Activated CD4-positive, CD25-positive, alpha-beta regulatory T cell (primary cell): Measurements from ENCODE around the gene ZC2HC1B.
"Not testable (repeated sequence)": the region's sequence is repeated elsewhere in the genome, so short reads cannot be mapped to it uniquely, and the experiment has no call there.

ENCODE experiments used
- DNase-seq, 4 experiments: peaks; one replicate each; lab custom pipeline; 2025; lab: John Stamatoyannopoulos, UW

ZC2HC1B gene

DNA sequence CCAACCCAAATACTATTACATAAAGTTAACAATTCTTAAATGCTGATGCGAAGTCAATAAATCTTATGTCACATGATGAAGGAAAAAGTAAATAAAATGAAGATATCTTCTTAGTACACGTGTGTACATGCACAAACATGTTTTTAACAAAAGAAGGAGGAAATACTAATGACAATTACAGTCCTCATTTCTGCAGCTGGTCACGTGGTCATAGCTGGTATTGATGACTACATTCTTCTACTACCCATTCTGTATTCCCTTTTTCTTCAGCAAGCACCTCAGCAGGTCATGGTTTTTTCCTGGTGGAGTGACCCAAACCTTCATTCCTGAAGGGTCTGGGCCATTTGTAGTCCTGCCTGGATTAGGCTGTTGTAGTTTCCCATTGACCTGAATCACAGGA is 4.5 kb downstream of the ZC2HC1B start:
- not testable (repeated sequence) for DNase-seq

DNA sequence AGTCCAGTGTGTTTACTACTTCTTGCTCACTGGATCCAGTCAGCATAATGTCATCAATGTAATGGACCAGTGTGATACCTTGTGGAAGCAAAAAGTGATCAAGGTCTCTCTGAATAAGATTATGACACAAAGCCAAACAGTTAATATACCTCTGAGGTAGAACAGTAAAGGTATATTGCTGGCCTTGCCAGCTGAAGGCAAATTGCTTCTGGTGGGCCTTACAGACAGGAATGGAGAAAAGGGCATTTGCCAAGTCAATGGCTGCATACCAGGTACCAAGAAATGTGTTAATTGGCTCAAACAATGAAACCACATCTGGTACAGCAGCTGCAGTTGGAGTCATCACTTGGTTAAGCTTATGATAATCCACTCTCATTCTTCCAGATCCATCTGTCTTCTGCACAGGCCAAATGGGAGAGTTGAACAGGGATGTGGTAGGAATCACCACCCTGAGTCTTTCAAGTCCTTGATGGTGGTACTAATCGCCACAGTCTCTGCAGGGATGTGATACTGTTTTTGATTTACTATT is 7.0 kb downstream of the ZC2HC1B start:
- not testable (repeated sequence) for DNase-seq

DNA sequence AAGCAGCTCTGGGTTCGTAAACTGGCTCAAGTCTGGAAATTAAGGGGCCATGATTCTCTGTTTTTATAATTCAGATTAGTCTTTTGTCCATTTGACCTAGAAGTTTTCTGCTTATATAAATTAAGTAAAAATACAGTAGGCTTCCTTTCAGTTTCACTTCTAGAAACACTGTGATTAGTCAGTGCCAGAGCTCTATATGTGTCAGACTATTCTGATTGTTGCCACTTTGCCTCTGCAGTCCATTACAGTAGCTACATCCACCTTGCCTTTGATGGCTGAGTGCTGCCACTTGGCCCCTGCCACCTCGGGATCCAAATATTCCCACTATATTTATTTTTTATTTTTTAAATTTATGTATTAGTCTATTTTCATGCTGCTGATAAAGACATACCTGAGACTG is 7.9 kb downstream of the ZC2HC1B start:
- no peak for DNase-seq

DNA sequence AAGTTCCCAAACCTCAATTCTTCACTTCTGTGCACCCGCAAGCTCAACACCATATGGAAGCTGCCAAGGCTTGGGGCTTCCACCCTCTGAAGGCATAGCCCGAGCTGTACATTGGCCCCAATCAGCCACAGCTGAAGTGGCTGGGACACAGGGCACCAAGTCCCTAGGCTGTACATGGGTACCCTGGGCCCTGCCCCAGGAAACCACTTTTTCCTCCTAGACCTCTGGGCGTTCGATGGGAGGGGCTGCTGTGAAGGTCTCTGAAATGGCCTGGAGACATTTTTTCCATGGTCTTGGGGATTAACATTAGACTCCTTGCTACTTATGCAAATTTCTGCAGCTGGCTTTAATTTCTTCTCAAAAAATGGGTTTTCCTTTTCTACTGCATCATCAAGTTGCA is 9.3 kb downstream of the ZC2HC1B start:
- DNase-seq, result not testable (repeated sequence)

DNA sequence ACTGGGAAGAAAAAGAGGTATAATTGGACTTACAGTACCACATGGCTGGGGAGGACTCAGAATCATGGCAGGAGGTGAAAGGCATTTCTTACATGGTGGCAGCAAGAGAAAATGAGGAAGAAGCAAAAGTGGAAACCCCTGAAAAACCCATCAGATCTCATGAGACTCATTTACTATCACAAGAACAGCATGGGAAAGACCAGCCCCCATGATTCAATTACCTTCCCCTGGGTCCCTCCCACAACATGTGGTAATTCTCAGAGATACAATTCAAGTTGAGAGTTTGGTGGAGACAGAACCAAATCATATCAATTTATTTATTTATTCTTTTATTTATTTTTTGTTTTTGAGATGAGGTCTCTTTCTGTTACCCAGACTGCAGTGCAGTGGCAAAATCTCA is 10.2 kb downstream of the ZC2HC1B start:
- DNase-seq, result not testable (repeated sequence)

DNA sequence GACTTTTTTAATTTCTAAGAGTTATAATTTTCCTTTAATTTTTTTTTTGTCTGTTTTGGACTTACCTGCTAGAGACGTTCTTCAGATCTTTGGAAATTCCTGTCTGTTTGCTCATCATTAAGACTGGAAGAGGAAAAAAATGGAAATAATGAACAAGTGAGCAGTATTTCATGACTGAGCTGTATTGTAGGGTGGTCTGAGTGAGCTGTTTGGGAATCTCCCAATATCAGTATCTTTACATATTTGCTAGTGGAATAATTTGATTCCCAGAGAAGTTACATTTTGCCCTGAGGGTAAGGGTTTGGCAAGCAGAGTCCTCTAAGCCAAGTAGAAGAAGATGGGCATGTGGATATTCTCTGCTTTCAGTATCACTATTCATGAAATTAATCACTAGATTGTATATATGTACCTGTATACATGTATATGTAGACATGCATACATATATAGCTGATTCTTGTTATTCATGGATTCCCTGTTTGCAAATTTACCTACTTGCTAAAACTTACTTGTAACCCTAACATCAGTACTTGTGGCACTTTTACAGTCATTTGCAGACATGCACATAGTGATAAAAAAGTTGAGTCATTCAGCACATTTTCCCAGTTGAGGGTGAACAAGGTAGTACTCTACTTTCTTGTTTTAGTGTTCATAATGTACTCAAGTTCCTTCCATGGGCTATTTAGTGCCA is 13.5 kb downstream of the ZC2HC1B start:
- DNase-seq, result no peak

DNA sequence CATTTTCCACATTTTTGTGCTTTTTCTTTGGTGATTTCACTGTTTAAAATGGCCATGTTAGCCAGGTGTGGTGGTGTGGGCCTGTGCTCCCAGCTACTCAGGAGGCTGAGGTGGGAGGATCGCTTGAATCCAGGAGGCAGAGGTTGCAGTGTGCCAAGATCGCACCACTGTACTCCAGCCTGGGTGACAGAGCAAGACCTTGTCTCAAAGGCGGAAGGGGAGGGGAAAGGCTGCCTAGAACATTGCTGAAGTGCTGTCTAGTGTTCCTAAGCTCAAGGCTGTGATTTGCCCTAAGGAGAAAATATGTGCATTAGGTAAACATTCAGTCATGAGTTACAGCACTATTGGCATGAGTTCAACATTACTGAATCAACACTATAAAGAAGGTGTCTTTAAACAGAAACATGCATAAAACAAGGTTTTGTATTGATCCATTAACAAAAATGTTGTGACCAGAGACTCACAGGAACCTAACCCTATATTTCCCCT is 14.0 kb downstream of the ZC2HC1B start:
- no peak for DNase-seq

DNA sequence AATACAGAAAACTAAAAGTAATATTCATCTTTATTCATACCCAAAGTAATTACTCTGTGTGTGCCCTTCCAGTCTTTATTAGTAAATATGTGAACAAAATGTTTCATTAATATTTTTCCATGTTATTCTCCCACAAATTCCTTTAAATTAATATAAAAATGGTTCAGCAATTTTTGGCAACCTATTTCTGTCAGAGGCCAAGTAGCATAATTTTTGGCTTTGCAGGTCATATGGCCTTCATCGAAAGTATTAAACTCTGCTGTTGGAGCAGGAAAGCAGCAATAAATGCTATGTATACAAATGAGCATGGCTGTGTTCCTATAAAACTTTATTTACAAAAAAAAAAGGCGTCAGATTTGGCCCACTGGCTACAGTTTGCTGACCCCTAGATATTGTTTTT is 16.1 kb downstream of the ZC2HC1B start:
- no peak for DNase-seq

DNA sequence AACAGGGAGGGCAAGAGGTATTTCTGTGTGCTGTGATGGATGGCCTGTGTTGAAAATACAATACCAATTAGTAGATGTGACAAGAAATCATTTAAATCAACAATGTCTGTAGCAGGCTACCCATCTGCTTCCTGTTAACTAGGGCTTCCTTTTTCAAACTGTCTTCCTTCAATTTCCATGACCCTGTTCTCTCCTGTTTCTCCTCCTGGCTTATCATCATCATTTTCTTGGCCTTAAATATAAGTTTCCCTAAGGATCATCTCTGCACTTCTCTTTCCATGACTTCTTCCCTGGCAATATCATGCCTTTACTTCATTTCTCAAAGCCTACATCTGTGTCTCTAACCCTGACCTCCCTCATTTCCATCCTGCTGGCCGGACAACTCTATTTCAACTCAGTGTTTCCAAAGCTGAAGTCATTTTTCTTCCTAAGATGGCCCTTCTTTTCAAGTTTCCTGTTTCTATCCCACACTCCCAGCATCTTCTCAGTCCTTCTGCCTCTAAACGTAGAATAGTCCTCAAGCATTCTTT is 18.2 kb downstream of the ZC2HC1B start:
- DNase-seq, result no peak

DNA sequence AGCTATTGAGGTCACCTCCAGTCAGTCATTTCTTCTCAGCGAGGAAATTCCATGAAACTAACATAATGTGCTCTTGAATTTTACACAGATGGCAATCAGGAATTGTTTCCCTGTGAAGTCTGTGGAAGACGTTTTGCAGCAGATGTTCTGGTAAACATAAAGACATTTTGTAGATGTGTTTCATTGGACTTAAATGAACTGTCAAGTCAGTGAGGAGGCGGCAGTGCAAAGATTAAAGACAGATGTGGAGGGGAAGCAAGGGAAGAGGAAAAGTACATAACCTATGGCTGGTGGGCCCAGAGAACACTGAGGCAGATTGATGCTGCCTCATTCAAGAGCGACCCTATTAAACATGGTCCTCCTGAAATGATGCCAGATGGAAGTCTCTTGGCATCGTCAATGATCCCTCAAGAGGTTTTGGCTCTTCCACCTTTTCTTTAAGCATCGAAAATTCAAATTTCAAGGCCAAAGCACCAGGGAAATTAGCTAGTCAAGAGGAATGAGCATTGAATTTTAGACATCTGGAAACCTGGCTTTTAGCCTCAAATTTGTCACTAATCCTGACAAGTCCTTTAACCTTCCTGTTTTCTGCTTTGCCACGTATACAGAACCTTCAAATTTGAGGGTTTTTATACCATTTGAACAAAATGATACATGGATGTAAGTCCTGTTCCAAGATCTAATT is 20.1 kb downstream of the ZC2HC1B start:
- no peak for DNase-seq

DNA sequence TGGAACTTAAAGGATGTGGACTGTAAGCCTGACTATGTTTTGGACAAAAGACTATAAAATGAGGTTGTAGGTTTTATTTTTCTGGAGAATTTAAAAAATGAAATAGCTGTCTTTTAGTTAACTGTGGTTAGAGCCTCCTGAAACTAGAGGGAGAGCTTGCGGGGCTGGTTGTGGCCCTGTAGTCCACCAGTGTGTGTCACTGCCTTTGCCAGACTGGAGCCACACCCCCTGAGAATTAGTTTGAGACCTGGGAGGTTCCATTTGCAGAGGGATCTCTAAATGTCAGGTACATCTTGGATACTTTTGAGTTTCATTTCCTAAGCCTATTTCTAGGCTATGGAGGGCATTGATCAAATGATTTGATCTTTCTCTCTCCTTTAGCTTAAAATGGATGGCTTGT is 20.8 kb downstream of the ZC2HC1B start:
- DNase-seq, result no peak

DNA sequence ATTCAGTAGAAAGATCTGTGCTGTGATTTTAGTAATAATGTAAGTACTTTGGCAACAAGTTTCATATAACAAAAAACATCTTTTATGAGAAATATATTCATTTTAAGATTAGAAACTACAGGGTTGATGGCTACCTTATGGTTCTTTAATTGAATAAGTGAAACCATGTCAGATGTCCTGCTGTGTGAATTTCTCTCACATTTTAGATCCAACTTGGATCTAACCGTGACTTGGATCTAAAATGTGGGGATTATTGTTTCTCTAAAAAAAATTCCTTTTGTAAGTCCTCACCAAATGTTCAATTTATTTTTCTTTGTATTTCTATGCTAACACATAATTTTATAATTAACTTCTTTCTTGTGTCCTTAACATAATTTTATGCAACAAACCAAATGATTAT is 30.4 kb downstream of the ZC2HC1B start:
- DNase-seq, result no peak

DNA sequence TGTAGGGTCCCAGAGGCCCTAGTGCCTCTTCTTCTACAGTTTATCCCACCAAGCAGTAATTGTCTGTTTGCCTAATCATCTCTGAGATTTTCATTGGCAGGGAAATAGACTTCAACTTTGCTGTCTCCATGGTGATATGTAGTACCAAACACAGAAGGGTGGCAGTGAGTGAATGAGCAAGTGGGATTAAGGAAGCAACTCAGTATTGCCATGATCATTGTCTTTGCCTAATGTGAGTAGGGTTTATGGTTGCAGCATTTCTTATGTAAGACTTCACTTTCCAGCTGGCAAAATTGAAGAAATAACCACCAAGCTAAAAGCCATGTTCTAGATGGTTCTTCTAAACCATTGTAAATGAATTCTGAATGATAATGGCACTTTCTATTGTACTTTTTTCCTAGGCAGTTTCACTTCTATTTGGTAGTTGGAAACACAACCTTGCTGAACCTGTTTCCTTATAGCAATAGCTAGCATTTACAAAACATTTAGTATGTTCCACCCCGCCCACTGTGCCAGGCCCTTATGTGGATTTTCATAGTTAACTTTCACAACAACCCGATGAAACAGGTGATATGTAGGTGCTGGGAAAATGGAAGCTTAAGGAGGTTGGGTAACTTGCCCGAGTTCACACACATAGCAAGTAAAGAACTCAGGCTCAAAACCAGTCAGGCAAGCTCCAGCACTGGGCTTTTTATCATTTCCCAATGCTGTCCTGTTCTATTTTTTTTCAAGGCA is 32.0 kb downstream of the ZC2HC1B start:
- DNase-seq, result no peak

DNA sequence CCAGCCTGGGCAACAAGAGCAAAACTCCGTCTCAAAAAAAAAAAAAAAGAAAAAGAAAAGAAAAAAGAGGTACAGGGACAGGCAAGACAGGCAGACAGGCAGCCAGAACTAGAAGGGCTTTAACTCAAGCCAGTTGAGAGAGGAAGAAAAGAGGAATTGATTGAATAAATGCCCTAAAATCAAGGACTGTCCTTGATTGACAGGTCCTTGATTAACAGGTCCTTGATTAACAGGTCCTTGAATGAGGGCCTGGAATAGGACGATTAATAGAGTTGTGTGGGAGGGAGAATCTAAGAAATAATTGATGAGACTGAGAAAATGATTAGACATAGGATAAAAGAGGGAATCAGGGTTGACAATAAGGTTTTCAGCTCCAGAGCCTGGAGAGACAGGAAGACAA is 36.1 kb downstream of the ZC2HC1B start:
- DNase-seq, result no peak

DNA sequence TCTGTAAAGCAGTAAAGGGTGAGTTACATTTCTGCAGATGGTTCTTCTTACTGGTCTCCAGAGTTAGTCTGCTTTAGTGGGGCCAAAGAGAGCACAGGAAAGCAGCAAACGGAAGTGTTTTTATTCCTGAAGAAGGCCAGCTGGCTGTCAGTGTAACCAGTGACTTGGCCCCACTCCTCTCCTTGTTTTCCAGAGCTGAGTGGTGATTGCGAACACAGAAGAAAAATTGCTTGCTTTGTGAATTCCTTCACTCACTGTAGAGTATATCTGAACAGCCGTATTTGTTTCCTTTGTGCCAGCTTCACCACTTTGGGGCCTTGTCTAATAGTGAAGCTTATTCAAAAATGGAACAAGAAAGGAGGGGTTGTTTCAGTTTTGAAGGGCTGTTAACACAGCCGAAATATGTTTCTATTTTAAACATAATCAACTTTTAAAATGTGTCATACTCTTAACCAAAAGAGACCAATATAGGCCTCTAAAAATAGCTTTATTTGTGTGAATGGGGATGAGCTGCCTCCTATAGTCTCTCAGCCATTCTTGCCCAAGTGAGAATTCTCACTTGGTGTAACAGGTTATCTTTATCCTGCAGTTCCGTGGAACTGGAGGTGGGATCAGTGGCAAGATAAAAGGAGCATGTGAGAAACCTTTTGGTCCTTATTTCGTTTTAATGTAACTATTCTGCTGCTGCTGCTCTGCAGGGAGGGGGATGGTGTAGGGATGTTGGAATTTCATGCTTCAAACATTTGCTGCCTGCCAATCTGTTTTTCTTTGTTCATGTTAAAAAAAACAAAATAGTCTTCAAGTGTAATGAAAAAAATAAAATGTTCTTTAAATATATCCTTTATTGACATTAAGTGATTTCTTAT is 37.8 kb downstream of the ZC2HC1B start:
- DNase-seq, result no peak

DNA sequence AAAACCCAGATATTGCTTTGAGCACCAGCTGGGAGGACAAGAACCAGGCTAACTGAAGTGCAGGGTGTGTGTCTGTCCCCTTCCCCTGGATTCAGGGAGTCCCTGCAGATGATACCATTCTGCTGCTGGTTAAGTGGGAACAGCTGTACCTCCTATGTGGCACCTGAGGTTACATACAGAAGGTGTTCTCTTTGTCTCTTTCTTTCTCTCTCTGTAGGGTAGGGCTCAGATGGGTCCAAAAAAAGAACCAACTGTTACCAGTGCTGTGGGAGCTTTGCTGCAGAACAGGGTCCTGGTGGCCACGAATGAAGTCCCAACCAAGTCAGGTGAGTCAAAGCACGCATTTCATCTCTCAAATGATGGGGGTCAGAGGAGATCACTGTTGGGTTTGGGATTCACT is 38.6 kb downstream of the ZC2HC1B start:
- DNase-seq, result no peak

DNA sequence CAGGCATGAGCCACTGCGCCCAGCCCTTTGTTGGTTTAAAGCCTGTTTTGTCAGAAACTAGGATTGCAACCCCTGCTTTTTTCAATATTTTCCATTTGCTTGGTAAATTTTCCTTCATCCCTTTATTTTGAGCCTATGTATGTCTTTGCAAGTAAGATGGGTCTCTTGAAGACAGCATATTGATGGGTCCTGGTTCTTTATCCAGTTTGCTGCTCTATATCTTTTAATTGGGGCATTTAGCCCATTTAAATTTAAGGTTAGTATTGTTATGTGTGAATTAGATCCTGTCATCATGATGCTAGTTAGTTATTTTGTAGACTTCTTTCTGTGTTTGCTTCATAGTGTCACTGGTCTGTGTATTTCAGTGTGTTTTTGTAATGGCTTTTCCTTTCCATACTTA is 46.8 kb downstream of the ZC2HC1B start:
- DNase-seq, result no peak

DNA sequence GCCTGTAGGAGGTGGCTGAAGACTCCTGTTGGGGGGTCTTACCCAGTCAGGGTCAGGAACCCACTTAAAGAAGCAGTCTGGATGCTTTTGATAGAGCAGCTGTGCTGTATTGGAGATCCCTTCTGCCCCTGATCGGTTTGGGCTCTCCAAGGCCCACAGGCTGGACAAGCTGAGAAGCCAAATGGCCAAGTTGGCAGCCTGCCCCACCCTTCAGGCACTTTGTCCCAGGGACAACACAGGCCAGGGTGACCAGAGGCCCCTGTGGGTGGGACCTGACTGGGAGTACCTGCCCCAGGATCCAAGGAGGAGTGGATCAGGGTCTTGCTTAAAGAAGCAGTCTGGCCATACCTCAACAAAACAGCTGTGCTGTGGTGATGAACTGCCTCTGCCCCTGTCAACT is 48.4 kb downstream of the ZC2HC1B start:
- DNase-seq, result no peak

DNA sequence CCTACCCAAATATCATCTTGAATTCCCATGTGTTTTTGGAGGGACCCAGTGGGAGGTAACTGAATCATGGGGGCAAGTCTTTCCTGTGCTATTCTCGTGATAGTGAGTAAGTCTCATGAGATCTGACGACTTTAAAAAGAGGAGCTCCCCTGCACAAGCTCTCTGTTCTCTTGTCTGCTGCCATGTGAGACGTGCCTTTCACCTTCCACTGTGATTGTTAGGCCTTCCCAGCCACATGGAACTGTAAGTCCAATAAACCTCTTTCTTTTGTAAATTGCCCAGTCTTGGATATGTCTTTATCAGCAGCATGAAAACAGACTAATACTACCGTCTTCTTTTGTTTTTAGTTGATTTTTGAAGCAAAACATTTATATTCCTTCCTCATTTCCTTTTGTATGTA is 52.8 kb downstream of the ZC2HC1B start:
- DNase-seq, result not testable (repeated sequence)

DNA sequence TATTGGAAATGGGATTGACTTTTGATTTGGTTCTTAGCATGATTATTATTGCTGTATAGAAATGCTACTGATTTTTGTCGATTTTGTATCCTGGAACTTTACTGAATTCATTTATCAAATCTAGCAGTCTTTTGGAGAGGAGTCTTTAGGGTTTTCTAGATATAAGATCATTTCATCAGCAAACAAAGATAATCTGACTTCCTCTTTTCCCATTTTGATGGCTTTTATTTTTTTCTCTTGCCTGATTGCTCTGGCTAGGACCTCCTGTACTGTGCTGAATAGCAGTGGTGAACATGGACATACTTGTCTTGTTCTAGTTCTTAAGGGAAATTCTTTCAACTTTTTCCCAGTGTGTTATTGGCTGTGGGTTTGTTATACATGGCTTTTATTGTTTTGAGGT is 64.6 kb downstream of the ZC2HC1B start:
- DNase-seq, result no peak

DNA sequence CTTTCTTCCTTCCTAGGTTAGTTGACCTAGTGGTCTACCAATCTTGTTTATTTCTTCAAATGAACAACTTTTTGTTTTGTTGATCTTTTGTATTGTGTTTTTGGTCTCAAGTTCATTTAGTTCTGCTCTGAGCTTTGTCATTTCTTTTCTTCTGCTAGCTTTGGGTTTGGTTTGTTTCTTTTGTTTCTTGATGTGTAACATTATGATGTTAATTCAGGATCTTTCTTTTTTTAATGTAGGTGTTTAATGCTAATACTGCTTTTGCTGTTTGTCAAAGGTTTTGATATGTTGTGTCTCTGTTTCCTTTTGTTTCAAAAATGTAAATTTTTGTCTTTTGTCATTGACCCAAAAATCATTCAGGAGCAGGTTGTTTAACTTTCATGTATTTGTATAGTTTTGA is 65.7 kb downstream of the ZC2HC1B start:
- no peak for DNase-seq

DNA sequence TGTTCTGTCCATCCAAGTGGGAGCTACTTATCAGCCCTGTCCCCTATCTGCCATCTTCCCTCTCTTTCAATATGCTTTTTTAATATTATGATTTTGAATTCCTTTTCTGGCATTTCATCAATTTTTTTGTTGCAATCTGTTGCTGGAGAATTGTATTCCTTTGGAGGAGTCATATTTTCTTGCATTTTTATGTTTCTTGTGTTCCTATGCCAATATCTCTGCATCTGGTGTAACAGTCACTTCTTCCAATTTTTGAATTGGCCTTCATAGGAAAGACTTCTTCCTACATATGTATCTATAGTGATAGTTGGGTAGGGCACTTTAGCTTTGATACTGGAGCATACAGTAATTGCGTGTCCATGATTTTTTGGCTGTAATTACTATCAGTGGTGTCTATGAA is 70.1 kb downstream of the ZC2HC1B start:
- no peak for DNase-seq
